ENCODE data around the gene POMGNT1.

POMGNT1 gene

GRCh38 chr1:46157916-46158311, 40.3 kb downstream of the POMGNT1 start:
- no peaks in the 10 kb centered on the region for H3K27me3 ChIP-seq (ENCODE audit: insufficient read depth, poor library complexity, severe bottlenecking)
- no peak for DNase-seq (ENCODE audit: low read depth in 1 of 2, low spot score in 1 of 2)
- TF ChIP-seq GABPA (IDR thresholded peaks at IDR 0.05; ENCODE audit: low read depth) (no peak), SPI1 (IDR thresholded peaks at IDR 0.05; ENCODE audit: borderline replicate concordance, low read depth) (no peak), CTCF (IDR thresholded peaks at IDR 0.05; ENCODE audit: insufficient read depth, low read length) (no peak), REST (IDR thresholded peaks at IDR 0.05; ENCODE audit: insufficient replicate concordance, low read depth) (no peak), POLR2AphosphoS5 (IDR thresholded peaks at IDR 0.05; ENCODE audit: low read depth) (no peak)
- H3K4me3 ChIP-seq (replicated peaks; ENCODE audit: insufficient read depth, low read length): no peak overlapping the region
- H3K27ac ChIP-seq (replicated peaks): no peak overlapping the region

- no peaks in the 10 kb centered on the region for H3K27me3 ChIP-seq (ENCODE audit: insufficient read depth, poor library complexity, severe bottlenecking)
- H3K27ac ChIP-seq (replicated peaks): no peak overlapping the region
- DNase-seq (ENCODE audit: low read depth in 1 of 2, low spot score in 1 of 2): no peak
- TF ChIP-seq POLR2AphosphoS5 (IDR thresholded peaks at IDR 0.05; ENCODE audit: low read depth): no peak
- TF ChIP-seq REST (IDR thresholded peaks at IDR 0.05; ENCODE audit: insufficient replicate concordance, low read depth): no peak
- TF ChIP-seq SPI1 (IDR thresholded peaks at IDR 0.05; ENCODE audit: borderline replicate concordance, low read depth): no peak
- no peak for TF ChIP-seq GABPA (IDR thresholded peaks at IDR 0.05; ENCODE audit: low read depth)
- TF ChIP-seq CTCF (IDR thresholded peaks at IDR 0.05; ENCODE audit: insufficient read depth, low read length): no peak
- H3K4me3 ChIP-seq (replicated peaks; ENCODE audit: insufficient read depth, low read length): no peak overlapping the region
Measured at GRCh38 chr1:46153732-46154131, 44.5 kb downstream of the POMGNT1 start.

GRCh38 chr1:46153228-46153627, 45.0 kb downstream of the POMGNT1 start:
- H3K27ac ChIP-seq (replicated peaks): no peak overlapping the region
- no peak for DNase-seq (ENCODE audit: low read depth in 1 of 2, low spot score in 1 of 2)
- no peaks in the 10 kb centered on the region for H3K27me3 ChIP-seq (ENCODE audit: insufficient read depth, poor library complexity, severe bottlenecking)
- H3K4me3 ChIP-seq (replicated peaks; ENCODE audit: insufficient read depth, low read length): no peak overlapping the region
- no peak for TF ChIP-seq SPI1 (IDR thresholded peaks at IDR 0.05; ENCODE audit: borderline replicate concordance, low read depth)
- no peak for TF ChIP-seq POLR2AphosphoS5 (IDR thresholded peaks at IDR 0.05; ENCODE audit: low read depth)
- TF ChIP-seq CTCF (IDR thresholded peaks at IDR 0.05; ENCODE audit: insufficient read depth, low read length): no peak
- no peak for TF ChIP-seq REST (IDR thresholded peaks at IDR 0.05; ENCODE audit: insufficient replicate concordance, low read depth)
- no peak for TF ChIP-seq GABPA (IDR thresholded peaks at IDR 0.05; ENCODE audit: low read depth)

All from HL-60 (cell line).